BJ (cell line): ENCODE data around the gene BEND6. TPM values are rescaled to one million over a fixed set of nuclear protein-coding genes. Genes with fewer than 3 reads are reported as not detected.
"Not testable (repeated sequence)": the region's sequence is repeated elsewhere in the genome, so short reads cannot be mapped to it uniquely, and the experiment has no call there.

Experiments used
- CTCF ChIA-PET: fragments of 350-600 bp; formaldehyde crosslinking; extraction: SDS; loops from one replicate; lab custom pipeline; 2021; ENCODE audit warnings: antibody characterized with exemption, inconsistent platforms; lab: Yijun Ruan, JAX
- POLR2A ChIA-PET: fragments of 300-600 bp; sonication (Branson Sonifier 250); formaldehyde crosslinking; extraction: SDS; loops from one replicate; lab custom pipeline; 2021; ENCODE audit warnings: antibody characterized with exemption; lab: Charles Lee
- DNase-seq: peaks from one replicate; pipeline ENCODE4 v3.0.0-alpha.2; 2011; ENCODE audit warnings: low read depth
- H3K27me3 ChIP-seq: 2 replicates; pipeline ENCODE4 v1.6.0; 2011; ENCODE audit warnings: low read length; ENCODE audit not compliant: control insufficient read depth, insufficient read depth
- H3K36me3 ChIP-seq: 2 replicates; pipeline ENCODE4 v1.5.1; 2011; ENCODE audit warnings: low read length; ENCODE audit not compliant: control insufficient read depth, insufficient read depth
- H3K4me3 ChIP-seq: 2 replicates; pipeline ENCODE4 v1.5.1; 2011; ENCODE audit warnings: low read depth, mild to moderate bottlenecking, control low read depth, low read length
- polyA plus RNA-seq: library from polyadenylated mRNA; depleted of rRNA; stranded (reverse); fragments of >200 nt; gene quantifications from 2 replicates; pipeline ENCODE4 v1.2.3, GENCODE V29; 2011
- TF ChIP-seq, protein P1 (sequence below): IDR thresholded peaks from 2 replicates; pipeline ENCODE4 v1.5.1; 2011; ENCODE audit warnings: low read depth, mild to moderate bottlenecking, control low read depth, inconsistent platforms, low read length, moderate library complexity; ENCODE audit not compliant: insufficient read depth

The BEND6 gene
- polyA plus RNA-seq, 1 experiment, result 4.8 TPM

GRCh38 chr6:57033228-57033627 is 78.3 kb downstream of the BEND6 start:
- TF ChIP-seq, protein P1, sequence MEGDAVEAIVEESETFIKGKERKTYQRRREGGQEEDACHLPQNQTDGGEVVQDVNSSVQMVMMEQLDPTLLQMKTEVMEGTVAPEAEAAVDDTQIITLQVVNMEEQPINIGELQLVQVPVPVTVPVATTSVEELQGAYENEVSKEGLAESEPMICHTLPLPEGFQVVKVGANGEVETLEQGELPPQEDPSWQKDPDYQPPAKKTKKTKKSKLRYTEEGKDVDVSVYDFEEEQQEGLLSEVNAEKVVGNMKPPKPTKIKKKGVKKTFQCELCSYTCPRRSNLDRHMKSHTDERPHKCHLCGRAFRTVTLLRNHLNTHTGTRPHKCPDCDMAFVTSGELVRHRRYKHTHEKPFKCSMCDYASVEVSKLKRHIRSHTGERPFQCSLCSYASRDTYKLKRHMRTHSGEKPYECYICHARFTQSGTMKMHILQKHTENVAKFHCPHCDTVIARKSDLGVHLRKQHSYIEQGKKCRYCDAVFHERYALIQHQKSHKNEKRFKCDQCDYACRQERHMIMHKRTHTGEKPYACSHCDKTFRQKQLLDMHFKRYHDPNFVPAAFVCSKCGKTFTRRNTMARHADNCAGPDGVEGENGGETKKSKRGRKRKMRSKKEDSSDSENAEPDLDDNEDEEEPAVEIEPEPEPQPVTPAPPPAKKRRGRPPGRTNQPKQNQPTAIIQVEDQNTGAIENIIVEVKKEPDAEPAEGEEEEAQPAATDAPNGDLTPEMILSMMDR, result no peak
- POLR2A ChIA-PET, result no interaction called here
- Histone ChIP-seq H3K4me3 (no peak overlapping the region), H3K36me3 (no peaks in the 10 kb centered on the region), H3K27me3 (no peaks in the 10 kb centered on the region)
- CTCF ChIA-PET, result no interaction called here
- no peak for DNase-seq

DNA sequence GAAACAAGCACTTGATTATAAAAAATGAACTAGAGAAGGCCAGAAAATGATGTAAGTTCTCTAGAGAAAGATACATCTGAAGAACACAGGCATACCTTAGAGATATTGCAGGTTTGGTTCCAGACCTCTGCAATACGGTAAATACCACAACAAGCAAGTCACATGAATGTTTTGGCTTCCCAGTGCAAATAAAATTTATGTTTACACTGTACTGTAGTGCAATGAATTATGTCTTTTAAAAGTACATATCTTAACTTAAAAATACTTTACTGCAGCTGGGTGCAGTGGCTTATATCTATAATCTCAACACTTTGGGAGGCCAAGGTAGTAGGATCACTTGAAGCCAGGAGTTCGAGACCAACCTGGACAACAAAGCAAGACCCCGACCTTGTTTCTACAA is 80.6 kb downstream of the BEND6 start:
- TF ChIP-seq, protein P1, result no peak
- Histone ChIP-seq H3K4me3 (no peak overlapping the region), H3K27me3 (peaks cover 1% of the 10 kb centered on the region), H3K36me3 (no peaks in the 10 kb centered on the region)
- POLR2A ChIA-PET, result no interaction called here
- CTCF ChIA-PET, result no interaction called here
- DNase-seq, result no peak

DNA sequence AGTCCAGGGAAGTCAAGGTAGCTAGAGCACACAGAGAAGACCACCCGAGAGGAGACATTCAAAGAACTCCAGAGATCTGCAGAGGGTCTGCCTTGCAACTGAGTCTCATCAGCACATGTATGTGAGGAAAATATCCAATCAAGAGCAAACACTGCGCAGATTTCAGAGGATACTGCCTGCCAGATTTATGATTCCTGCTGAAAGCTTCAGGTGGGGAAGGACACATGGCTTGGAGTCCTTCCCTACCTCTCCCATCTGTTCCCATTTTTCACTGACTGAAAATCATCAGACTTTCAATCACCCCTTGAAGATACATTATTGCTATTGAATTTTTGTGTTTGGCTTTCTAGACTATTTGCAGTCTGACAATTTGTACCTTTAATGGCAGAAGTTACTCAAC is 84.0 kb downstream of the BEND6 start:
- Histone ChIP-seq H3K36me3 (no peaks in the 10 kb centered on the region), H3K4me3 (no peak overlapping the region), H3K27me3 (peaks cover 1% of the 10 kb centered on the region)
- TF ChIP-seq, protein P1, result no peak
- no peak for DNase-seq
- POLR2A ChIA-PET, result no interaction called here
- CTCF ChIA-PET, result interaction anchor here (3.1 kb wide), 1 partner anchor 18 kb away, joined by 15 read pairs; no protein-coding TSS in a partner anchor

DNA sequence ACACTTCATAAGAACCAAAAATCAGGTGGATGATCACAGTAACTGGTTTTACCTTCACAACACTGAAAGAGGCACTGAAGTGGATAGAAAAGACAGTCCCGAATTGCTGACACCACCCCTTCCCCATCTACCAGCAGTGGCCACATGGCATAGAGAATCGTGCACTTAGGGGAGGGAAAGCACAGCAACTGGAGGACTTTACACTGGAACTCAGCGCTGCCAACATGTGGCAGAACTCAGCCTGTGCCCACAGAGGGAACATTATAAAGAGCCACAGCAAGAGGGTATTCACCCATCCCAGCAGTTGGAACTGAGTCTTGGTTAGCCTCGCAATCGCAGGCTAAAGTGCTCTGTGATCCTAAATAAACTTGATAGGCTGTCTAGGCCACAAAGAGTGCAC is 85.1 kb downstream of the BEND6 start:
- ChIA-PET CTCF (interaction anchor here (3.1 kb wide), 1 partner anchor 19 kb away, joined by 15 read pairs; no protein-coding TSS in a partner anchor), POLR2A (no interaction called here)
- H3K4me3 ChIP-seq, result no peak overlapping the region
- no peak for DNase-seq
- TF ChIP-seq, protein P1, result no peak
- H3K36me3 ChIP-seq, result no peaks in the 10 kb centered on the region
- H3K27me3 ChIP-seq, result peaks cover 1% of the 10 kb centered on the region

GRCh38 chr6:57044061-57044460 is 89.2 kb downstream of the BEND6 start:
- H3K4me3 ChIP-seq, H3K36me3 ChIP-seq, POLR2A ChIA-PET, DNase-seq, H3K27me3 ChIP-seq, CTCF ChIA-PET: not testable (repeated sequence)

GRCh38 chr6:57044568-57044967 is 89.7 kb downstream of the BEND6 start:
- CTCF ChIA-PET, result interaction anchor here (1.1 kb wide), 1 partner anchor 272 kb away, joined by 3 read pairs; no protein-coding TSS in a partner anchor
- POLR2A ChIA-PET, result no interaction called here
- no peak overlapping the region for H3K4me3 ChIP-seq
- no peak for DNase-seq
- TF ChIP-seq, protein P1, result no peak
- H3K27me3 ChIP-seq, result no peaks in the 10 kb centered on the region; the same call in 1 of the 2 replicates
- no peaks in the 10 kb centered on the region for H3K36me3 ChIP-seq

GRCh38 chr6:57046332-57047256 is 91.7 kb downstream of the BEND6 start, which contains the start of gene KIAA1586:
Gene KIAA1586, plus strand, starts transcription at chr6:57046693. Its CDS starts 63 bp downstream, at chr6:57046756.
- POLR2A ChIA-PET, result interaction anchor here (0.6 kb wide), 1 partner anchor 46 kb away, joined by 3 read pairs; no protein-coding TSS in a partner anchor
- peak; percentile 58 for DNase-seq
- peak within 1 kb of the TSS; percentile 49 for H3K4me3 ChIP-seq
- not testable (repeated sequence) for H3K27me3 ChIP-seq, H3K36me3 ChIP-seq
- CTCF ChIA-PET, result interaction anchor here (0.7 to 1.5 kb wide), 3 partner anchors 23 to 91 kb away, joined by 4 read pairs; partner anchors contain the start of gene BEND6
